Stomach (tissue), 9 donors: ENCODE results near the gene IL1RL1. TPM values are rescaled to one million over a fixed set of nuclear protein-coding genes. Genes with fewer than 3 reads are reported as not detected.

Experiments
- DNase-seq, 2 donors: peaks; one replicate each; pipeline versions ENCODE4 v3.0.0 to v3.0.0-alpha.2; 2013 to 2019
- H3K27ac ChIP-seq, 5 donors: fragments of 200-600 bp in 4 of 5; sonication (generic) in 4 of 5; one replicate each; pipeline ENCODE4 v1.5.1; 2013 to 2019; ENCODE audit warnings: mild to moderate bottlenecking in 1 of 5, moderate library complexity in 1 of 5
- H3K27me3 ChIP-seq, 3 donors: fragments of 200-600 bp; sonication (generic); one replicate each; pipeline ENCODE4 v1.5.1; 2017 to 2019; ENCODE audit warnings: mixed run types in 1 of 3
- H3K36me3 ChIP-seq, 4 donors: fragments of 200-600 bp; sonication (generic); 1 replicate in 3 of 4; 2 replicates in 1 of 4; pipeline ENCODE4 v1.5.1; 2016 to 2019
- H3K4me1 ChIP-seq, 4 donors: fragments of 200-600 bp; sonication (generic); one replicate each; pipeline ENCODE4 v1.5.1; 2016 to 2019
- H3K4me3 ChIP-seq, 4 donors: fragments of 200-600 bp; sonication (generic) in 3 of 4; one replicate each; pipeline ENCODE4 v1.5.1; 2016 to 2019; ENCODE audit warnings: mild to moderate bottlenecking in 1 of 4
- H3K9me3 ChIP-seq, 4 donors: fragments of 200-600 bp; sonication (generic); one replicate each; pipeline ENCODE4 v1.5.1; 2016 to 2019
- CTCF ChIP-seq, 7 experiments: fragments of 450-650 bp in 4 of 7; fragments of 200-600 bp in 3 of 7; sonication (generic) in 3 of 7; IDR thresholded peaks; one replicate each; pipeline ENCODE4 v1.5.1; 2016 to 2019; ENCODE audit warnings: antibody characterized with exemption in 7 of 7, control low read depth in 2 of 7, mild to moderate bottlenecking in 1 of 7
- EP300 ChIP-seq: sonication (generic); formaldehyde crosslinking; IDR thresholded peaks from one replicate; pipeline ENCODE4 v1.6.1; 2017; ENCODE audit warnings: antibody characterized with exemption
- POLR2A ChIP-seq, 4 donors: fragments of 450-650 bp; IDR thresholded peaks; one replicate each; pipeline ENCODE4 v1.6.1; 2016; ENCODE audit warnings: antibody characterized with exemption in 4 of 4, control low read depth in 2 of 4, mild to moderate bottlenecking in 1 of 4, moderate library complexity in 1 of 4
- POLR2AphosphoS5 ChIP-seq, 3 donors: sonication (generic); formaldehyde crosslinking; IDR thresholded peaks; one replicate each; pipeline ENCODE4 v1.6.1; 2016; ENCODE audit warnings: antibody characterized with exemption in 3 of 3
- WGBS, 5 donors: extraction: QIAGEN DNeasy Blood & Tissue Kit in 3 of 5; methylation state at CpG; one replicate each; pipeline versions ENCODE4 v1.1.5 to v1.1.7; 2013 to 2018; 5-methylcytosine and 5-hydroxymethylcytosine counted together
- intact Hi-C: fragments of 100-400 bp; cut with DNase I; formaldehyde crosslinking; loops from one replicate; pipeline ENCODE4 v1.15.1; 2023; ENCODE audit warnings: low total_unique reads
- polyA plus RNA-seq, 3 donors: library from polyadenylated mRNA; stranded (reverse); fragments of 200-250 nt; gene quantifications; one replicate each; pipeline ENCODE4 v1.2.3, GENCODE V29; 2013
- total RNA-seq, 5 donors: library from RNA; depleted of rRNA; stranded (reverse); fragments of >200 nt; gene quantifications; one replicate each; pipeline versions ENCODE4 v1.1.0 to v1.2.3, GENCODE V29; 2014 to 2016
- donor health status: healthy with polysubstance abuse.
- donor health status: Bipolar disorder and iron deficiency.
- donor health status: healthy.

The IL1RL1 gene
- total and polyA plus RNA-seq, 8 donors = 0.29 to 61.7 (median 25.4) TPM

GRCh38 chr2:102357937-102358336, 46.6 kb downstream of the IL1RL1 start:
- no peaks in the 10 kb centered on the region for H3K9me3 ChIP-seq
- peak overlapping the region in 2 of 4 donors; percentile 59 to 85 for H3K4me3 ChIP-seq
- TF ChIP-seq POLR2A (IDR thresholded peaks at IDR 0.05) (no peak), POLR2AphosphoS5 (IDR thresholded peaks at IDR 0.05) (no peak), CTCF (IDR thresholded peaks at IDR 0.05) (no peak), EP300 (no peak)
- peaks cover 0 to 3% (median 0%) of the 10 kb centered on the region in 4 donors for H3K36me3 ChIP-seq
- H3K27ac ChIP-seq = peak overlapping the region in 2 of 5 donors; percentile 87 to 90
- no peaks in the 10 kb centered on the region for H3K27me3 ChIP-seq
- H3K4me1 ChIP-seq = peaks cover 5 to 28% (median 14%) of the 10 kb centered on the region in 4 donors
- intact Hi-C loops = no loop called here
- 36 to 58% (median 52%) methylated on average over 2 of the region's 2 CpGs for WGBS, 5 donors
- no peak for DNase-seq

- H3K4me3 ChIP-seq = peak overlapping the region in 2 of 4 donors; percentile 59 to 85
- no peak for TF ChIP-seq CTCF (IDR thresholded peaks at IDR 0.05)
- no peak for TF ChIP-seq EP300
- TF ChIP-seq POLR2AphosphoS5 (IDR thresholded peaks at IDR 0.05) = no peak
- no peak for TF ChIP-seq POLR2A (IDR thresholded peaks at IDR 0.05)
- intact Hi-C loops = no loop called here
- peaks cover 5 to 28% (median 14%) of the 10 kb centered on the region in 4 donors for H3K4me1 ChIP-seq
- H3K27ac ChIP-seq = peak overlapping the region in 2 of 5 donors; percentile 87 to 90
- H3K36me3 ChIP-seq = peaks cover 0 to 9% (median 2%) of the 10 kb centered on the region in 4 donors
- no peak for DNase-seq
- no peaks in the 10 kb centered on the region for H3K27me3 ChIP-seq
- 84 to 91% (median 88%) methylated on average over 8 of the region's 8 CpGs for WGBS, 5 donors
- no peaks in the 10 kb centered on the region for H3K9me3 ChIP-seq
These were observed 47.1 kb downstream of the IL1RL1 start for GRCh38 chr2:102358496-102358895.

- intact Hi-C loops = no loop called here
- WGBS, 5 donors = 80 to 91% (median 89%) methylated on average over 3 of the region's 3 CpGs
- DNase-seq = no peak
These were observed 48.2 kb downstream of the IL1RL1 start for GRCh38 chr2:102359527-102359926.

GRCh38 chr2:102361632-102362241, 50.4 kb downstream of the IL1RL1 start:
- TF ChIP-seq POLR2A (IDR thresholded peaks at IDR 0.05) (no peak), CTCF (IDR thresholded peaks at IDR 0.05) (no peak), EP300 (no peak), POLR2AphosphoS5 (IDR thresholded peaks at IDR 0.05) (no peak)
- peaks cover 0 to 15% (median 14%) of the 10 kb centered on the region in 4 donors for H3K9me3 ChIP-seq
- H3K4me3 ChIP-seq = no peak overlapping the region
- H3K27ac ChIP-seq = peak overlapping the region in 1 of 5 donors; percentile 1
- H3K36me3 ChIP-seq = peaks cover 0 to 33% (median 26%) of the 10 kb centered on the region in 4 donors
- peaks cover 0 to 14% (median 5%) of the 10 kb centered on the region in 4 donors for H3K4me1 ChIP-seq
- H3K27me3 ChIP-seq = no peaks in the 10 kb centered on the region
- 69 to 86% (median 76%) methylated on average over 5 of the region's 5 CpGs for WGBS, 5 donors
- DNase-seq = no peak
- intact Hi-C loops = no loop called here

More at GRCh38 chr2:102359527-102359926, 48.2 kb downstream of the IL1RL1 start:
- Histone ChIP-seq H3K9me3 (no peaks in the 10 kb centered on the region), H3K27me3 (no peaks in the 10 kb centered on the region), H3K27ac (no peak overlapping the region), H3K4me1 (peaks cover 5 to 28% (median 14%) of the 10 kb centered on the region in 4 donors), H3K36me3 (peaks cover 0 to 19% (median 7%) of the 10 kb centered on the region in 4 donors), H3K4me3 (no peak overlapping the region)
- TF ChIP-seq EP300 (no peak), CTCF (IDR thresholded peaks at IDR 0.05) (no peak), POLR2AphosphoS5 (IDR thresholded peaks at IDR 0.05) (no peak), POLR2A (IDR thresholded peaks at IDR 0.05) (no peak)
